ENCODE results near the gene INPPL1. TPM values are rescaled to one million over a fixed set of nuclear protein-coding genes. Genes with fewer than 3 reads are reported as not detected.
"Not testable (repeated sequence)": the region's sequence is repeated elsewhere in the genome, so short reads cannot be mapped to it uniquely, and the experiment has no call there.

Gene INPPL1
- total and polyA plus RNA-seq, 4 donors: 66.3 to 199 (median 91.6) TPM

DNA sequence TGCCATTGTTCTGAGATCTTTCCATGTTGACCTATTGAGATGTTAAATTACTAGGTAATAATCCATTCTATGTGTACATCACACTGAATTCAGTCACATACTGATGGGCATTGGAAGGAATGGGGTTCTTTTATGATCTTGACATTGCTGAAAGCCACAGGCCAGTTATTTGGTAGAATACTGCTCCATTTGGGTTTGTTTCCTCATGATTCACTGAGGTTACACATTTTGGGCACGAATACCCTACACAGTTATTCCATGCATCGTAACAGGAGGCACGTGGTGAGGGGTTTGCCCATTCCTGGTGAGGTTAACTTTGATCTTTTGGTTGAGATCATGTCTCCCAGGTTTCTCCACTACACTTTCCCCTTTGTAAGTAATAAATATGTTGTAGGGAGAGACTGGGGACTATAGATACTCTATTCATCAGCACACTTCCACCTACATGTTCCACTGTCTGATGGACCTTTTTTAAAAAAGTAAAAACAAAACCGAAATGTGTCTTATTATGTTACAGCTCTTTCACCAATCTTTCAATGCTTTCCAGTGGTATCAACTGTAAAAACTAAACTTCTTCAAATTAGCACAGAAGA is 44.7 kb upstream of the INPPL1 start:
- Histone ChIP-seq H3K4me1 (ENCODE audit: control insufficient read depth in 5 of 5, insufficient read depth in 5 of 5, low read length in 5 of 5) (no peaks in the 10 kb centered on the region), H3K9me3 (ENCODE audit: control insufficient read depth in 4 of 4, insufficient read depth in 3 of 4, low read length in 3 of 4) (no peaks in the 10 kb centered on the region), H3K27me3 (ENCODE audit: control insufficient read depth in 3 of 3, insufficient read depth in 3 of 3, low read length in 2 of 3) (no peaks in the 10 kb centered on the region), H3K27ac (ENCODE audit: low read depth in 1 of 2, low read length in 1 of 2) (no peak overlapping the region), H3K4me3 (no peak overlapping the region), H3K9ac (ENCODE audit: insufficient read depth in 1 of 2, low read length in 2 of 2) (no peak overlapping the region), H3K36me3 (ENCODE audit: control insufficient read depth in 4 of 4, insufficient read depth in 4 of 4, low read length in 4 of 4) (no peaks in the 10 kb centered on the region)
- ATAC-seq (ENCODE audit: insufficient read depth, low FRiP score): no peak
- WGBS, 2 donors: 80 to 88% methylated on average over 4 of the region's 4 CpGs
- no peak for DNase-seq
- TF ChIP-seq, protein P1, sequence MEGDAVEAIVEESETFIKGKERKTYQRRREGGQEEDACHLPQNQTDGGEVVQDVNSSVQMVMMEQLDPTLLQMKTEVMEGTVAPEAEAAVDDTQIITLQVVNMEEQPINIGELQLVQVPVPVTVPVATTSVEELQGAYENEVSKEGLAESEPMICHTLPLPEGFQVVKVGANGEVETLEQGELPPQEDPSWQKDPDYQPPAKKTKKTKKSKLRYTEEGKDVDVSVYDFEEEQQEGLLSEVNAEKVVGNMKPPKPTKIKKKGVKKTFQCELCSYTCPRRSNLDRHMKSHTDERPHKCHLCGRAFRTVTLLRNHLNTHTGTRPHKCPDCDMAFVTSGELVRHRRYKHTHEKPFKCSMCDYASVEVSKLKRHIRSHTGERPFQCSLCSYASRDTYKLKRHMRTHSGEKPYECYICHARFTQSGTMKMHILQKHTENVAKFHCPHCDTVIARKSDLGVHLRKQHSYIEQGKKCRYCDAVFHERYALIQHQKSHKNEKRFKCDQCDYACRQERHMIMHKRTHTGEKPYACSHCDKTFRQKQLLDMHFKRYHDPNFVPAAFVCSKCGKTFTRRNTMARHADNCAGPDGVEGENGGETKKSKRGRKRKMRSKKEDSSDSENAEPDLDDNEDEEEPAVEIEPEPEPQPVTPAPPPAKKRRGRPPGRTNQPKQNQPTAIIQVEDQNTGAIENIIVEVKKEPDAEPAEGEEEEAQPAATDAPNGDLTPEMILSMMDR (IDR thresholded peaks at IDR 0.05; ENCODE audit: control extremely low read depth, extremely low read depth): no peak

DNA sequence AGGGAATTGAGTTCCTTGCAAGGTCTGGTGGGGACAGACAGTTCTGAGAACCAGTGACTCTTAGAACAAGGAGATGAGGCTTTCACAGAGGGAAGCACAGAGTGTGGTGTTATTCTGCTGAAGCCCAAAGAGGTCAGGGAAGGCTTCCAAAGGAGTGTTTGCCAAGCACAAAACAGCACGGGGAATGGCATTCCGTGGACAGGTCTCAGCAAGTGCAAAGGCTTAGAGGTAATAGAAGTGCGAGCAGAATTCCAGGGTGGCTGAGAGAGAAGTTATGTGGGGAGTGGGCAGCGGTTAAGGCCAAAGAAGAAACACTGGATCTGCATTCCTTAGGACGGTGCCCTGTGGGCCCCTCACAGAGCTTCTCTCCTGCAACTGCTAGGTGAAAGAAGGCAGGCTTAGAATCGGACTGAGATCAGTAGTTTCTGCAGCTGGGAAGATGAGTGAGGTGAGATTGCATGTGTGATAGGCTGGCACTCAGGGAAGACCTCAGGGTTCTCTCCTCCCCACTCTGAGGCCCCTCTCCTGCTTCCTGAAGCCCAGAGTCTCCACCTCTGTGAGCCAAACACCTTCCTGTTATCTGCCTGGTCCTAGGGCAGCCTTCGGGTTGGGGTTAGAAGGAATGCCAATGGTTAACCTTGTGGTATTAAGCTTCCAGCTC is 43.5 kb upstream of the INPPL1 start:
- DNase-seq; H3K27ac ChIP-seq (ENCODE audit: low read depth in 1 of 2, low read length in 1 of 2): not testable (repeated sequence)

DNA sequence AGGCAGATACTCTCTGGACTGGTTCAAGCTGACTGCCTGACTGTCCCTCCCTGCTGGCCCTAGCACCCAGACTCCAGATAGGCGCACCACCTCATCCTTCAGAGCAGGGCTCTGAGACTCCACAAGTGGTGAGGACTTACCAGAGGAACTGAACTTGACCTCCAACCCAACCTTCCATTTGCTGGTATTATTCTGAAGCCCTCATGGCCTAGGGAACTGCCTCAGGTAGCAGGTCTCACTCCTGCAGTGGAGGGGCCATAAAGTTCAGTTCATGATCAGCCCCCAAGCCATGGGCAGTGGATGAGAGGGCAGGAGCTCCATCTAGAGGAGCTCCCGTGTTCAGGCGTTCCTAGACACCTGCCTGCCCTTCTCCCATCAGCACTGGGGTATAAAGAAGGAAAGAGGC is 43.0 kb upstream of the INPPL1 start:
- not testable (repeated sequence) for H3K27ac ChIP-seq (ENCODE audit: low read depth in 1 of 2, low read length in 1 of 2); H3K9me3 ChIP-seq (ENCODE audit: control insufficient read depth in 4 of 4, insufficient read depth in 3 of 4, low read length in 3 of 4); H3K4me3 ChIP-seq; H3K4me1 ChIP-seq (ENCODE audit: control insufficient read depth in 5 of 5, insufficient read depth in 5 of 5, low read length in 5 of 5); DNase-seq; ATAC-seq (ENCODE audit: insufficient read depth, low FRiP score); H3K27me3 ChIP-seq (ENCODE audit: control insufficient read depth in 3 of 3, insufficient read depth in 3 of 3, low read length in 2 of 3); H3K9ac ChIP-seq (ENCODE audit: insufficient read depth in 1 of 2, low read length in 2 of 2); H3K36me3 ChIP-seq (ENCODE audit: control insufficient read depth in 4 of 4, insufficient read depth in 4 of 4, low read length in 4 of 4)
- 71% methylated on average over 3 of the region's 3 CpGs for WGBS, 2 donors

More for the DNA sequence above, 43.5 kb upstream of the INPPL1 start:
- ATAC-seq (ENCODE audit: insufficient read depth, low FRiP score); H3K27me3 ChIP-seq (ENCODE audit: control insufficient read depth in 3 of 3, insufficient read depth in 3 of 3, low read length in 2 of 3); H3K9ac ChIP-seq (ENCODE audit: insufficient read depth in 1 of 2, low read length in 2 of 2); H3K9me3 ChIP-seq (ENCODE audit: control insufficient read depth in 4 of 4, insufficient read depth in 3 of 4, low read length in 3 of 4); H3K4me3 ChIP-seq; H3K4me1 ChIP-seq (ENCODE audit: control insufficient read depth in 5 of 5, insufficient read depth in 5 of 5, low read length in 5 of 5); H3K36me3 ChIP-seq (ENCODE audit: control insufficient read depth in 4 of 4, insufficient read depth in 4 of 4, low read length in 4 of 4): not testable (repeated sequence)
- 61 to 66% methylated on average over 7 of the region's 7 CpGs for WGBS, 2 donors

DNA sequence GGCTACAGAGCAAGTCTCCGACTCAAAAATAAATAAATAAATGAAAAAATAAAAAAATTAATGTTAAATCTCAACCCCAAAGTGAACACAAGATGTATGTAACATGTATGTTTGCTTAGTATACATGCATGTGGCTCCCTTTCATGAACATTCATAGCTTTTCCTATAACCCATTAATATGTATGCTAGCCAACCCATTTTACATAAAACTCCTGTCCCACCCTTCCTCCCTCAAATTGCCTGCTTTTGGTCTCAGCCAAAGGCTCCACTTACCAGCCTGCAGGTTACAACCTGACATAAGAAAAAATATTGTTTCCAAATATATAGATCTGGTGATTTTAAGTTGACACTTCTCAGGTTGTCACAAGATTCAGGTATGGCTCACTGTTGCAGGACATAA is 36.3 kb upstream of the INPPL1 start:
- TF ChIP-seq, protein P1 (IDR thresholded peaks at IDR 0.05; ENCODE audit: control extremely low read depth, extremely low read depth): no peak
- no peak for ATAC-seq (ENCODE audit: insufficient read depth, low FRiP score)
- Histone ChIP-seq H3K4me1 (ENCODE audit: control insufficient read depth in 5 of 5, insufficient read depth in 5 of 5, low read length in 5 of 5) (peaks cover 0 to 28% (median 23%) of the 10 kb centered on the region in 5 donors), H3K9me3 (ENCODE audit: control insufficient read depth in 4 of 4, insufficient read depth in 3 of 4, low read length in 3 of 4) (no peaks in the 10 kb centered on the region), H3K27ac (ENCODE audit: low read depth in 1 of 2, low read length in 1 of 2) (no peak overlapping the region), H3K4me3 (no peak overlapping the region), H3K27me3 (ENCODE audit: control insufficient read depth in 3 of 3, insufficient read depth in 3 of 3, low read length in 2 of 3) (no peaks in the 10 kb centered on the region), H3K36me3 (ENCODE audit: control insufficient read depth in 4 of 4, insufficient read depth in 4 of 4, low read length in 4 of 4) (no peaks in the 10 kb centered on the region), H3K9ac (ENCODE audit: insufficient read depth in 1 of 2, low read length in 2 of 2) (no peak overlapping the region)
- no peak for DNase-seq
- 83 to 96% methylated on average over 1 of the region's 1 CpG for WGBS, 2 donors

All from lung (tissue), 12 donors.